ENCODE measurements around the gene CDKAL1. TPM values are rescaled to one million over a fixed set of nuclear protein-coding genes. Genes with fewer than 3 reads are reported as not detected.

CDKAL1 gene
- polyA plus RNA-seq, 2 of the 4 experiments (the other 2 are of a cell fraction) = 4.7 to 8.3 TPM

DNA sequence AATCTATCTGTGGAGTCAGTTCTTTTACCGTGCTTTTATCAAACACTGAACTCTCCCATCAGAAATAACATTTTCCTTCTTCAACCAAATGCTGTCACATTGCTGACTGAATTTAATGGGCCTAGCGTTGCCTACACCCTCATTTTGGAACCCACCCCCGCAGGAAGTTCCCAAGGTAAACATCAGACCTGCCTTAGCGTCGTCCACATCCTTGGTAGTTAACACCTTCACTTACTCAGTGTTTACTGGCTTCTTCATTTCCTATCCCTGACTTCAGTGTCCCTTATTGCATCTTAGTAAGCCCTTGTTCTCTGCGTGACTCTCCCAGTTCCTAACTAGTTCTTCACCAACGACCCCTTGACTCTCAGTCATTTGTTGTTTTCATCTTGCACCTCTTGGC, 567.9 kb downstream of the CDKAL1 start:
- TF ChIP-seq, protein P1, sequence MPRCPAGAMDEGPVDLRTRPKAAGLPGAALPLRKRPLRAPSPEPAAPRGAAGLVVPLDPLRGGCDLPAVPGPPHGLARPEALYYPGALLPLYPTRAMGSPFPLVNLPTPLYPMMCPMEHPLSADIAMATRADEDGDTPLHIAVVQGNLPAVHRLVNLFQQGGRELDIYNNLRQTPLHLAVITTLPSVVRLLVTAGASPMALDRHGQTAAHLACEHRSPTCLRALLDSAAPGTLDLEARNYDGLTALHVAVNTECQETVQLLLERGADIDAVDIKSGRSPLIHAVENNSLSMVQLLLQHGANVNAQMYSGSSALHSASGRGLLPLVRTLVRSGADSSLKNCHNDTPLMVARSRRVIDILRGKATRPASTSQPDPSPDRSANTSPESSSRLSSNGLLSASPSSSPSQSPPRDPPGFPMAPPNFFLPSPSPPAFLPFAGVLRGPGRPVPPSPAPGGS (IDR thresholded peaks at IDR 0.05) = no peak
- TF ChIP-seq CBX8 (IDR thresholded peaks at IDR 0.05) = no peak
- no peak for TF ChIP-seq HOXB5 (CRISPR knock-in tag; IDR thresholded peaks at IDR 0.05)
- no peak for TF ChIP-seq KDM5A (IDR thresholded peaks at IDR 0.05)
- no peak for TF ChIP-seq RARB (CRISPR knock-in tag; IDR thresholded peaks at IDR 0.05)
- no peak for TF ChIP-seq EP300 (IDR thresholded peaks at IDR 0.05)
- TF ChIP-seq PHF8 (IDR thresholded peaks at IDR 0.05; ENCODE audit: borderline replicate concordance, low read depth) = no peak
- TF ChIP-seq, protein P2, sequence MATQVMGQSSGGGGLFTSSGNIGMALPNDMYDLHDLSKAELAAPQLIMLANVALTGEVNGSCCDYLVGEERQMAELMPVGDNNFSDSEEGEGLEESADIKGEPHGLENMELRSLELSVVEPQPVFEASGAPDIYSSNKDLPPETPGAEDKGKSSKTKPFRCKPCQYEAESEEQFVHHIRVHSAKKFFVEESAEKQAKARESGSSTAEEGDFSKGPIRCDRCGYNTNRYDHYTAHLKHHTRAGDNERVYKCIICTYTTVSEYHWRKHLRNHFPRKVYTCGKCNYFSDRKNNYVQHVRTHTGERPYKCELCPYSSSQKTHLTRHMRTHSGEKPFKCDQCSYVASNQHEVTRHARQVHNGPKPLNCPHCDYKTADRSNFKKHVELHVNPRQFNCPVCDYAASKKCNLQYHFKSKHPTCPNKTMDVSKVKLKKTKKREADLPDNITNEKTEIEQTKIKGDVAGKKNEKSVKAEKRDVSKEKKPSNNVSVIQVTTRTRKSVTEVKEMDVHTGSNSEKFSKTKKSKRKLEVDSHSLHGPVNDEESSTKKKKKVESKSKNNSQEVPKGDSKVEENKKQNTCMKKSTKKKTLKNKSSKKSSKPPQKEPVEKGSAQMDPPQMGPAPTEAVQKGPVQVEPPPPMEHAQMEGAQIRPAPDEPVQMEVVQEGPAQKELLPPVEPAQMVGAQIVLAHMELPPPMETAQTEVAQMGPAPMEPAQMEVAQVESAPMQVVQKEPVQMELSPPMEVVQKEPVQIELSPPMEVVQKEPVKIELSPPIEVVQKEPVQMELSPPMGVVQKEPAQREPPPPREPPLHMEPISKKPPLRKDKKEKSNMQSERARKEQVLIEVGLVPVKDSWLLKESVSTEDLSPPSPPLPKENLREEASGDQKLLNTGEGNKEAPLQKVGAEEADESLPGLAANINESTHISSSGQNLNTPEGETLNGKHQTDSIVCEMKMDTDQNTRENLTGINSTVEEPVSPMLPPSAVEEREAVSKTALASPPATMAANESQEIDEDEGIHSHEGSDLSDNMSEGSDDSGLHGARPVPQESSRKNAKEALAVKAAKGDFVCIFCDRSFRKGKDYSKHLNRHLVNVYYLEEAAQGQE (IDR thresholded peaks at IDR 0.05) = no peak
- TF ChIP-seq CEBPB (IDR thresholded peaks at IDR 0.05) = no peak
- TF ChIP-seq, protein P3, sequence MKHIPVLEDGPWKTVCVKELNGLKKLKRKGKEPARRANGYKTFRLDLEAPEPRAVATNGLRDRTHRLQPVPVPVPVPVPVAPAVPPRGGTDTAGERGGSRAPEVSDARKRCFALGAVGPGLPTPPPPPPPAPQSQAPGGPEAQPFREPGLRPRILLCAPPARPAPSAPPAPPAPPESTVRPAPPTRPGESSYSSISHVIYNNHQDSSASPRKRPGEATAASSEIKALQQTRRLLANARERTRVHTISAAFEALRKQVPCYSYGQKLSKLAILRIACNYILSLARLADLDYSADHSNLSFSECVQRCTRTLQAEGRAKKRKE (CRISPR knock-in tag; IDR thresholded peaks at IDR 0.05; ENCODE audit: low read depth) = no peak
- no peak for TF ChIP-seq HDAC2 (IDR thresholded peaks at IDR 0.05)
- no peak for TF ChIP-seq HEYL (CRISPR knock-in tag; IDR thresholded peaks at IDR 0.05)
- TF ChIP-seq MAZ (IDR thresholded peaks at IDR 0.05; ENCODE audit: borderline replicate concordance, low read depth, low read length) = no peak
- no peak for TF ChIP-seq CHD2 (IDR thresholded peaks at IDR 0.05; ENCODE audit: low read length, partially characterized antibody)
- TF ChIP-seq, protein P4, sequence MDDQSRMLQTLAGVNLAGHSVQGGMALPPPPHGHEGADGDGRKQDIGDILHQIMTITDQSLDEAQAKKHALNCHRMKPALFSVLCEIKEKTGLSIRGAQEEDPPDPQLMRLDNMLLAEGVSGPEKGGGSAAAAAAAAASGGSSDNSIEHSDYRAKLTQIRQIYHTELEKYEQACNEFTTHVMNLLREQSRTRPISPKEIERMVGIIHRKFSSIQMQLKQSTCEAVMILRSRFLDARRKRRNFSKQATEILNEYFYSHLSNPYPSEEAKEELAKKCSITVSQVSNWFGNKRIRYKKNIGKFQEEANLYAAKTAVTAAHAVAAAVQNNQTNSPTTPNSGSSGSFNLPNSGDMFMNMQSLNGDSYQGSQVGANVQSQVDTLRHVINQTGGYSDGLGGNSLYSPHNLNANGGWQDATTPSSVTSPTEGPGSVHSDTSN (IDR thresholded peaks at IDR 0.05) = no peak
- TF ChIP-seq ZC3H11A (IDR thresholded peaks at IDR 0.05) = no peak
- no peak for TF ChIP-seq RFX5 (IDR thresholded peaks at IDR 0.05)
- no peak for TF ChIP-seq RNF2 (IDR thresholded peaks at IDR 0.05; ENCODE audit: borderline replicate concordance, low read depth)
- ATAC-seq (no peak), FAIRE-seq (no peak), DNase-seq (ENCODE audit: low read depth in 1 of 2, low spot score in 1 of 2) (no peak)
- Histone ChIP-seq H3K27ac (no peak overlapping the region), H3K4me1 (0 out of 3 replicates have a peak, but pooled peaks cover 6% of the 10 kb centered on the region), H3K9me3 (no peaks in the 10 kb centered on the region), H3K4me3 (no peak overlapping the region), H3K4me2 (no peak overlapping the region)
- ChIA-PET POLR2A (no interaction called here), CTCF (no interaction called here)
- WGBS (ENCODE audit: missing lambda C conversion rate) = 85% methylated on average over 7 of the region's 7 CpGs

DNA sequence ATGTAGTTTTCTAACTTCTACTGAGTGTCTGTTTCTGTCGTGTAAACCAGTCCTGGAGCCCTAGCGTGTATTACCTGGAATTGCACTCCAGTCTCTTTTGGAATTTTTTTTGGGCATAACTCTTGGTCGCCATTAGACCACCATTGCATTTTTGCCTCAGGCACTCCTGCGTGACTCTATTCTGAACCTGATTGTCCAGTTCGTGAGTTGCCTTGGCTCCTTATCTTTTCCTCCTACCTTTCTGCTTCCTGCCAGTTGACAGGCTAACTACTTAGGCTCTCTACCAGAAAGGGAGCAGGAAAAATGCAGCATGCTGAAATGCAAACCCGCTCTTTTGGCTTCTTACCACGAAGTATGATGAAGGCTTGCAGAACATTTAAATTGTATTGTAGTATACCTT, 568.4 kb downstream of the CDKAL1 start:
- POLR2A ChIA-PET = no interaction called here
- no peak overlapping the region for H3K27ac ChIP-seq
- H3K4me2 ChIP-seq = no peak overlapping the region
- WGBS (ENCODE audit: missing lambda C conversion rate) = 94% methylated on average over 7 of the region's 7 CpGs
- DNase-seq (ENCODE audit: low read depth in 1 of 2, low spot score in 1 of 2) (no peak), FAIRE-seq (no peak), ATAC-seq (no peak)
- H3K9me3 ChIP-seq = no peaks in the 10 kb centered on the region
- CTCF ChIA-PET = no interaction called here
- no peak for TF ChIP-seq HOXA7 (CRISPR knock-in tag; IDR thresholded peaks at IDR 0.05)
- no peak for TF ChIP-seq CHD2 (IDR thresholded peaks at IDR 0.05; ENCODE audit: low read length, partially characterized antibody)
- TF ChIP-seq RAD21 (conservative IDR thresholded peaks at IDR 0.05 in 1 of 2, IDR thresholded peaks at IDR 0.05 in 1 of 2) = no peak
- TF ChIP-seq, protein P5, sequence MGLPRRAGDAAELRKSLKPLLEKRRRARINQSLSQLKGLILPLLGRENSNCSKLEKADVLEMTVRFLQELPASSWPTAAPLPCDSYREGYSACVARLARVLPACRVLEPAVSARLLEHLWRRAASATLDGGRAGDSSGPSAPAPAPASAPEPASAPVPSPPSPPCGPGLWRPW (IDR thresholded peaks at IDR 0.05) = no peak
- TF ChIP-seq, protein P6, sequence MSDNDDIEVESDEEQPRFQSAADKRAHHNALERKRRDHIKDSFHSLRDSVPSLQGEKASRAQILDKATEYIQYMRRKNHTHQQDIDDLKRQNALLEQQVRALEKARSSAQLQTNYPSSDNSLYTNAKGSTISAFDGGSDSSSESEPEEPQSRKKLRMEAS (IDR thresholded peaks at IDR 0.05) = no peak
- TF ChIP-seq JUNB (IDR thresholded peaks at IDR 0.05) = no peak
- no peak overlapping the region for H3K4me3 ChIP-seq
- H3K4me1 ChIP-seq = 0 out of 3 replicates have a peak, but pooled peaks cover 6% of the 10 kb centered on the region
